ENCODE measurements around the gene GLYR1.

- no peak for TF ChIP-seq POLR2A (IDR thresholded peaks at IDR 0.05; ENCODE audit: low read length)
- TF ChIP-seq GATA1 (IDR thresholded peaks at IDR 0.05; ENCODE audit: low read depth, low read length), result no peak
These were observed 72.1 kb downstream of the GLYR1 start for GRCh38 chr16:4775005-4775404.

All from erythroblast (primary cell).